Stimulated activated CD4-positive, alpha-beta T cell treated with anti-CD3 and anti-CD28 coated beads, Interleukin-1b, Interleukin-23, amount 100 ng/mL, for 1 hour (primary cell): ENCODE data around the gene TCF4.

Experiments used
- DNase-seq, 2 donors: peaks; one replicate each; pipeline ENCODE4 v3.0.0-alpha.2; 2020; ENCODE audit warnings: low read depth in 2 of 2

Gene TCF4

DNA sequence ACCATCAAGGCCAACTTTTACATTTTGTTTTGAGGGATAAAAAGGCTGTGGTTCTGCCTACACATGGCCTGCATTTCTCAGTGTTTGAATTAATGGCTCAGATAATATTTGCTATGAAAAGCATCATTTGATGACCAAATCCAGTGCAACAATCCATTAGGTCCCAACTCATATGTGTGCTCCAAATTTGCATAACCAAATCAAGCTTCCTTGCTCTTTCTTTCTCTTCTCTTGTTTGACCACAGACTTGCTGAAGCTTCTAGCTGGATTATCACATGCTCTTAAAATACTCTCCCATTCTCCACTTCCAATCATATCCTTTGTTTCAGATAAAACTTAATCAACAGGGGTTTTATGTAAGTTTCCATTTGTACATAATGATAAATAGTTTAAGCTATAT, 147.0 kb downstream of the TCF4 start:
- no peak for DNase-seq

DNA sequence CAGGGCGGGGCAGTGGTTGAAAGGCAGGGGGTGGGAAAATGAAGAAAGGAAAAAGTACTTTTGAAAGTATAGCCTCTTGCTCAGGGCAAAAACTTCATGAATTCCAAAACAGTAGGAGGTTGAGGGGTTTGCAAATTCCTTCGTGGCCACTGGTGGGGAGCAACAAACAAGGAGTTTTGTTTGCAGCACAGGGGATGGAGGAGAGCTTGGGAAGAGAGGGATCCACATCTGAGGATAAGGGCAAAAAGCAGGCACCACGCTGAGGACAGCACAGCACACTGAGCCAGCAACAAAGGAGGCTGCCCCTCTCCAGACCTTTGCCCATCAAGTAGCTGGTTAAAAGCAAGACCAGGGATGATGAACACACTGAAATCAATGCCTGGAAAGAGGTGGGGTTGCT, 148.9 kb downstream of the TCF4 start:
- no peak for DNase-seq

GRCh38 chr18:55435592-55435991, 152.4 kb downstream of the TCF4 start:
- no peak for DNase-seq

DNA sequence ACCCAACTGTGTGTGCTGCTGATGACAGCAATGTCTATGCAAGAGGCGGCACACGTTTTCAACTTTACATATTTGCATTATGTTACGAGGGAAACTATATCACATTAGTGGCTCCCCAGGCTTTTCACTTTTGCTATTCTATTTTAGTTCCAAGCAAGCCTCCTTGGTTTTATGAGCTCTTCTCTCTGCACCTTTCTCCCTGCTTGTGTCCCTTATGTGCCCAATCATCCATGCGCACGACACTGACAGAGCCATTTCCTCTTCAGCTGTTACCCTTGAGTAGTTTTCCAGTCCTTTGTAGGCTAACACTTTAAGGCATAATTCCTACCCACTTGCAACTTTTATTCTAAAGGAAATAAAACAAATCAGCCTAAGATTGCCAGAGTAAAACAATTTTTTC, 154.3 kb downstream of the TCF4 start:
- no peak for DNase-seq

DNA sequence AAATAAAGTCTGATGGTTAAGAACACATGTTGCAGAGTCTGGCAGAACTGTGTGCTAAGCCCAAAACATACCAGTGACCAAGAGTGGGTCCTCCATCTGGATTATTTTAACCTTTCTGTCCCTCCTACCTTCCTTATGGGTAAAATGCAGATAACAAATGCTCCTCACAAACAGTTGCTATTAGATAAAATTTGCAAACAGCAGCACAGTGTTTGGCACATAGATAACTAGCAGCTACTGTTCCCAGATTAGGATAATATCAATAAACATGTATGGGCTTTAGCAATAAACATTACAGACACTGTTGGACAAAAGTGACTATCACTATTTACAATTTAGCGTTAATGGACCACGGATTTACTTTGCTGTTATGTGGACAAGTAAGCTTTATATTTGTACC, 154.9 kb downstream of the TCF4 start:
- DNase-seq, result no peak

- no peak for DNase-seq
Observed at GRCh38 chr18:55432307-55433040, 155.5 kb downstream of the TCF4 start.

DNA sequence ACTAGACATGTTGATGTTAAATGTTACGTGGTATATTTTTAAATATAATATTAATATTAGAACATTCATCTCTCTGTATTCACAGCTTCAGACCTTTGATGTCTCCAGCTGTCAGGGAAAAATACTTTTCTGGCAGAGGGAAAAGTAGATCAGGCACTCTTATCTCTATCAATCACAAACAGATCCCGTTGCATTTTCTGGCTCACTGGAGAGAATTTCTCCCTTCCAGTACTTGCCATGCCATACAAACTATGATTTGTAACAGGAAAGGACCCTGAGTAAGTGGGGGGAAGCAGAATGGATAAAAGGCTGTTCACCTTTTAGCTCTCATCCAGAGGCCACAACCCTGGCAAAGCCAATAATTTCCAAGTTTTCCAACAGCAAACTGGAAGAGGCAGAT, 158.0 kb downstream of the TCF4 start:
- DNase-seq, result no peak

DNA sequence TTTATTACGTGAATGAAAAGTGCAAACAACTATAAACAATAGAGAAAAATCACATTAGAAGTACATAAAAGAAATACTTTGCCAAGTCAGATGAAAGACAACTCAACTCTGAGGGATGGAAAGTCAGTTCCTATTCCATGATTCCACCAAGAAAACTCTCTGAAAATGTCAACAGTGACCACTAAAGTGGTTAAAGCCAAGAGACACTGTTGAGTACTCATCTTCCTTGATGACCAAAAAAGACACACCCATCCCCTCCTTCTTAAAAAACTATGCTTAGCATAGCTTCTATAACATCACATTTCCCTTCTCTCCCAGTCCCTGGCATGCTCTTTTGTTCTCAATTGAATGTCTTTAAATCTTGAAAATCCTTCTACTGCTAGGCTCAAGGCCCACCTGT, 160.0 kb downstream of the TCF4 start:
- no peak for DNase-seq

- no peak for DNase-seq
Observed at GRCh38 chr18:55425698-55426097, 162.3 kb downstream of the TCF4 start.

DNA sequence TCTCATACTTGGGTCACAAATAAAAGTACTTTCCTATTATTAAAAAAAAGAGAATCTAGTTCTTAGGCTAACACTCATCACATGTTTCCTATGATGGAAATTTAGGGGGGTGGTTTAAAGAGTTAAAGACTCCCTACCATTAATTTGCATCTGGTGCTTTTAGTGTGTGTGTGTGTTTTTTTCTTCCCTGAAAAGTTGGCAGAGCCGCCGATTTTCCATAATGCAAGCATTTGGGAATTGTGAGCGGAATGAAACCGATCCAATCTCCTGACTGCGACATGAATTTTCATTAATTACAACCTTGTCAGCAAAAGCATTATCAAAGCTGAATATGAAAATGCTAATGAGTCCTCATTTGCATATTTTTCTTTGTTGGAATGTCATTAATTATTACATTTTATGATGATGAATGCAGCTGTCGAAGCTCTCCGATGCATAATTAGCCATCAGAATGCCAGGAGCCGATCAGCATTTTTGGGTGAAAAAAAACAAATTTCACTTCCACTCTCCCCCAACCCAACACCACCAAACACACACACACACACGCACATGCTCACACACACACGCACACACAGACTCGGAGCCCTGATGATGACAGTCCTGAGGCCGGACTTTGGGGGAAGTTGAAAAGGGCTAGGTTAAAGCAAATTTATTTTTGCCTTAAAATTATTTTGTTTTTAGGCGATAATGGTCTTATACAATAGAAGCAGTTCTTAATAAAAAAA, 165.4 kb downstream of the TCF4 start:
- no peak for DNase-seq

- DNase-seq, result no peak
Observed at GRCh38 chr18:55421615-55422419, 166.2 kb downstream of the TCF4 start.

- no peak for DNase-seq
Observed at GRCh38 chr18:55421308-55421614, 166.7 kb downstream of the TCF4 start.

- no peak for DNase-seq
Observed at GRCh38 chr18:55420665-55421307, 167.2 kb downstream of the TCF4 start.

GRCh38 chr18:55419947-55420664, 167.9 kb downstream of the TCF4 start:
- DNase-seq, result no peak

GRCh38 chr18:55419132-55419946, 168.7 kb downstream of the TCF4 start:
- DNase-seq, result no peak

- no peak for DNase-seq
Observed at GRCh38 chr18:55418439-55418838, 169.6 kb downstream of the TCF4 start.

DNA sequence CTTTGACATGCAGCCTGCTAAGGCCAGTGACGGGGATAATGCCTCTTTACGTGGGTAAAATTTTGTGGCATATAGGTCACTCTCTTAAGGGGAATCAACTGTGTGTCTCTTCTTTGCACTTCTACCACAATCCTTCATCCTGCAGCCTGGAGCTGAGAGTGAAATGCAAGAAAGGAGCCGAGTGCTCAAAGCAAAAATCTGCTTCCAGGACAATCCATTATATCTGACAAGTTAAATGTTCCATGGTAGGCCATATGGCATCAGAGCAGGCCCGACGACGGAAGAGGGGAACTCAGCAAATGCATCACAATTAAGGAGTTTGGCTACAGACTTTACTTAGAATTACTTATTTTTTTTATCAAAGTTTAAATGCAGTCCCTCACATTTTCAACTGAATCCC, 171.2 kb downstream of the TCF4 start:
- DNase-seq, result no peak

GRCh38 chr18:55415258-55415871, 172.6 kb downstream of the TCF4 start:
- DNase-seq, result peak; percentile 21 to 47

- DNase-seq, result no peak
Observed at GRCh38 chr18:55414475-55414874, 173.5 kb downstream of the TCF4 start.

GRCh38 chr18:55413474-55413873, 174.5 kb downstream of the TCF4 start:
- DNase-seq, result no peak
